ENCODE results near the gene CREB3L2.

DNA sequence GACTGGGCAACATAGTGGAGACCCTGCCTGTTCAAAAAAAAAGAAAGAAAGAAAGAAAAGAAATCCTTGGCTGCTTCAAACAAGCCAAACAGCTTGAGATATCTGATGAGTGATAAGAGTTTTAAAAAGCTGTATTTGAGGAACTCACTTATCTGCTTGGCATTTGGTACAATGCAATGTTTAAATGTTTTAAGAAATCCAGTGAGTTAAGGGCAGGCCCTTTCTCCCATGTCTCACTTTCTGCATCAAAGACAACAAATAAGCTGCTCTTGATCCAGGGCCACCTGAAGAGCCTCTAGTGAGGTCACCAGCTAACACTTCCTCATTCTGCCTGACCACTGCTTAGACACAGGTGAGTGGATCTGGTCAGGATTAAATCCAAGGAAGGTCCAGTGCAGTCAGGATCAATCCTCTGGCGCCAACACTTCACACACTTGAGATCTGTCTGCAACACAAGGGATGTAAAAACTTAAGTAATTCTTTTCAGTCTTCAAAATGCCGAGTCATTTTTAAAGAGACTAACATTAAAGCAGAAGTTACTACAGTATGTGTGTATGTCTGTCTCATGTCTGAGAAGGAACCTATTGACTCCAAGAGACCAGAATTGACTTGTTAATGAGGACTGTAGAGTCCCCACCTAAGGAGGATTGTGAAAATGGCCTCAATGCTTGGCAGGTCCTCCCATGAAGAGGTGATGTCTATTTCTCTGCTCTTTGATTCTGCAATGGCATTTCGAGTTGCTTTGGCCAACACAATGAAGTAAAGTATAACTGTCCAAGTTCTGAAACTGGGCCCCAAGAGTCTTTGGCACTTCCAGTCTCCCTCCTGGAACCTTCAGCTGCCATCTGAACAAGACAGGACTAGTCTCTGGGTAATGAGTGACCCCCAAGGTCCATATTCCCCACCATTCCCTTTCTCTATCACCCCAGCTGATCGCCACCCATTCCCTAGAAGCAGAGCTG is 43.1 kb downstream of the CREB3L2 start:
- TF ChIP-seq, protein P1, sequence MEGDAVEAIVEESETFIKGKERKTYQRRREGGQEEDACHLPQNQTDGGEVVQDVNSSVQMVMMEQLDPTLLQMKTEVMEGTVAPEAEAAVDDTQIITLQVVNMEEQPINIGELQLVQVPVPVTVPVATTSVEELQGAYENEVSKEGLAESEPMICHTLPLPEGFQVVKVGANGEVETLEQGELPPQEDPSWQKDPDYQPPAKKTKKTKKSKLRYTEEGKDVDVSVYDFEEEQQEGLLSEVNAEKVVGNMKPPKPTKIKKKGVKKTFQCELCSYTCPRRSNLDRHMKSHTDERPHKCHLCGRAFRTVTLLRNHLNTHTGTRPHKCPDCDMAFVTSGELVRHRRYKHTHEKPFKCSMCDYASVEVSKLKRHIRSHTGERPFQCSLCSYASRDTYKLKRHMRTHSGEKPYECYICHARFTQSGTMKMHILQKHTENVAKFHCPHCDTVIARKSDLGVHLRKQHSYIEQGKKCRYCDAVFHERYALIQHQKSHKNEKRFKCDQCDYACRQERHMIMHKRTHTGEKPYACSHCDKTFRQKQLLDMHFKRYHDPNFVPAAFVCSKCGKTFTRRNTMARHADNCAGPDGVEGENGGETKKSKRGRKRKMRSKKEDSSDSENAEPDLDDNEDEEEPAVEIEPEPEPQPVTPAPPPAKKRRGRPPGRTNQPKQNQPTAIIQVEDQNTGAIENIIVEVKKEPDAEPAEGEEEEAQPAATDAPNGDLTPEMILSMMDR (IDR thresholded peaks at IDR 0.05), result no peak
- TF ChIP-seq POLR2A (IDR thresholded peaks at IDR 0.05), result no peak

All from adrenal gland (tissue), 5 donors.